ENCODE measurements around the gene C1QTNF9B. TPM values are rescaled to one million over a fixed set of nuclear protein-coding genes. Genes with fewer than 3 reads are reported as not detected.

C1QTNF9B gene
- total RNA-seq, 2 donors from 2014 or later = not detected

GRCh38 chr13:23865906-23866305 is 31.4 kb downstream of the C1QTNF9B start:
- DNase-seq = no peak
- Mint-ChIP-seq H3K27me3 (ENCODE audit: insufficient read depth) (no peaks in the 10 kb centered on the region), H3K9me3 (no peaks in the 10 kb centered on the region), H3K4me3 (no peak overlapping the region), H3K36me3 (ENCODE audit: low read depth) (peaks cover 5% of the 10 kb centered on the region), H3K27ac (no peak overlapping the region), H3K4me1 (no peaks in the 10 kb centered on the region)
- peaks cover 2% of the 10 kb centered on the region for H3K4me1 ChIP-seq (ENCODE audit: control insufficient read depth, insufficient read depth, low read length)
- peaks cover 11% of the 10 kb centered on the region for H3K36me3 ChIP-seq (ENCODE audit: control insufficient read depth, insufficient read depth, low read length)
- H3K27me3 ChIP-seq (ENCODE audit: control insufficient read depth, insufficient read depth, low read length, poor library complexity, severe bottlenecking) = no peaks in the 10 kb centered on the region
- TF ChIP-seq CTCF (conservative IDR thresholded peaks at IDR 0.05) = no peak
- no peak overlapping the region for H3K4me3 ChIP-seq (ENCODE audit: low read length)
- WGBS, 2 experiments (ENCODE audit: insufficient coverage in 1 of 2, insufficient read length in 1 of 2) = 81 to 91% methylated on average over 7 of the region's 7 CpGs
- H3K9ac ChIP-seq (ENCODE audit: extremely low read depth, low read length, poor library complexity, severe bottlenecking) = no peak overlapping the region
- no peak overlapping the region for H3K27ac ChIP-seq (ENCODE audit: low read depth, low read length)
- H3K9me3 ChIP-seq (ENCODE audit: control insufficient read depth, low read length) = no peaks in the 10 kb centered on the region

GRCh38 chr13:23865026-23865425 is 32.3 kb downstream of the C1QTNF9B start:
- H3K27me3 ChIP-seq (ENCODE audit: control insufficient read depth, insufficient read depth, low read length, poor library complexity, severe bottlenecking) = no peaks in the 10 kb centered on the region
- peaks cover 2% of the 10 kb centered on the region for H3K4me1 ChIP-seq (ENCODE audit: control insufficient read depth, insufficient read depth, low read length)
- H3K4me3 ChIP-seq (ENCODE audit: low read length) = no peak overlapping the region
- Mint-ChIP-seq H3K4me1 (no peaks in the 10 kb centered on the region), H3K4me3 (no peak overlapping the region), H3K36me3 (ENCODE audit: low read depth) (peaks cover 5% of the 10 kb centered on the region), H3K27me3 (ENCODE audit: insufficient read depth) (no peaks in the 10 kb centered on the region), H3K9me3 (no peaks in the 10 kb centered on the region), H3K27ac (no peak overlapping the region)
- DNase-seq = no peak
- no peak overlapping the region for H3K9ac ChIP-seq (ENCODE audit: extremely low read depth, low read length, poor library complexity, severe bottlenecking)
- no peak for TF ChIP-seq CTCF (conservative IDR thresholded peaks at IDR 0.05)
- H3K36me3 ChIP-seq (ENCODE audit: control insufficient read depth, insufficient read depth, low read length) = peaks cover 11% of the 10 kb centered on the region
- no peak overlapping the region for H3K27ac ChIP-seq (ENCODE audit: low read depth, low read length)
- WGBS, 2 experiments (ENCODE audit: insufficient coverage in 1 of 2, insufficient read length in 1 of 2) = 83% methylated on average over 1 of the region's 1 CpG; no CpG with 5 or more reads in 1 of the 2 experiments
- no peaks in the 10 kb centered on the region for H3K9me3 ChIP-seq (ENCODE audit: control insufficient read depth, low read length)

- Mint-ChIP-seq H3K4me1 (peaks cover 4% of the 10 kb centered on the region), H3K27me3 (ENCODE audit: insufficient read depth) (no peaks in the 10 kb centered on the region), H3K27ac (no peak overlapping the region), H3K9me3 (no peaks in the 10 kb centered on the region), H3K36me3 (ENCODE audit: low read depth) (peaks cover 7% of the 10 kb centered on the region), H3K4me3 (no peak overlapping the region)
- 89% methylated on average over 2 of the region's 2 CpGs; no CpG with 5 or more reads in 1 of the 2 experiments for WGBS, 2 experiments (ENCODE audit: insufficient coverage in 1 of 2, insufficient read length in 1 of 2)
- Histone ChIP-seq H3K27me3 (ENCODE audit: control insufficient read depth, insufficient read depth, low read length, poor library complexity, severe bottlenecking) (no peaks in the 10 kb centered on the region), H3K4me3 (ENCODE audit: low read length) (no peak overlapping the region), H3K9ac (ENCODE audit: extremely low read depth, low read length, poor library complexity, severe bottlenecking) (no peak overlapping the region), H3K9me3 (ENCODE audit: control insufficient read depth, low read length) (no peaks in the 10 kb centered on the region), H3K27ac (ENCODE audit: low read depth, low read length) (no peak overlapping the region), H3K4me1 (ENCODE audit: control insufficient read depth, insufficient read depth, low read length) (no peaks in the 10 kb centered on the region), H3K36me3 (ENCODE audit: control insufficient read depth, insufficient read depth, low read length) (peaks cover 7% of the 10 kb centered on the region)
- DNase-seq = no peak
- no peak for TF ChIP-seq CTCF (conservative IDR thresholded peaks at IDR 0.05)
Observed at GRCh38 chr13:23861310-23861709, 36.0 kb downstream of the C1QTNF9B start.

All from endodermal cell (in vitro differentiated cells).